Skeletal muscle tissue (tissue), 4 donors: Measurements from ENCODE around the gene SELENOH. TPM values are rescaled to one million over a fixed set of nuclear protein-coding genes. Genes with fewer than 3 reads are reported as not detected.
A peak's percentile ranks its signal among the peaks of the same experiment; 100 is the strongest.

ENCODE experiments used
- H3K27ac ChIP-seq: one replicate; pipeline ENCODE4 v1.7.0; 2013; ENCODE audit warnings: mild to moderate bottlenecking, low read depth, low read length, inconsistent platforms
- H3K27me3 ChIP-seq, 3 donors: one replicate each; pipeline ENCODE4 v1.7.0; 2013; ENCODE audit warnings: low read length in 3 of 3; ENCODE audit not compliant: control insufficient read depth in 3 of 3, insufficient read depth in 3 of 3
- H3K36me3 ChIP-seq, 3 donors: one replicate each; pipeline ENCODE4 v1.7.0; 2013; ENCODE audit warnings: low read length in 3 of 3; ENCODE audit not compliant: control insufficient read depth in 3 of 3, insufficient read depth in 3 of 3
- H3K4me1 ChIP-seq, 3 donors: one replicate each; pipeline ENCODE4 v1.7.0; 2013; ENCODE audit warnings: low read length in 3 of 3, mild to moderate bottlenecking in 3 of 3; ENCODE audit not compliant: control insufficient read depth in 3 of 3, insufficient read depth in 3 of 3
- H3K4me3 ChIP-seq, 3 donors: one replicate each; pipeline ENCODE4 v1.7.0; 2013; ENCODE audit warnings: low read length in 3 of 3
- H3K9ac ChIP-seq, 3 donors: one replicate each; pipeline ENCODE4 v1.7.0; 2013; ENCODE audit warnings: low read length in 3 of 3, mild to moderate bottlenecking in 3 of 3, moderate library complexity in 2 of 3, low read depth in 1 of 3
- H3K9me3 ChIP-seq, 3 donors: one replicate each; pipeline ENCODE4 v1.7.0; 2013; ENCODE audit warnings: low read length in 3 of 3; ENCODE audit not compliant: control insufficient read depth in 3 of 3
- total RNA-seq: library from RNA; depleted of rRNA; stranded (reverse); fragments of >200 nt; gene quantifications from one replicate; pipeline ENCODE4 v1.2.3, GENCODE V29; 2014
- donor health status: Osteomylitis.

SELENOH gene
- total RNA-seq, 1 donor from 2014 or later = 61.1 TPM

DNA sequence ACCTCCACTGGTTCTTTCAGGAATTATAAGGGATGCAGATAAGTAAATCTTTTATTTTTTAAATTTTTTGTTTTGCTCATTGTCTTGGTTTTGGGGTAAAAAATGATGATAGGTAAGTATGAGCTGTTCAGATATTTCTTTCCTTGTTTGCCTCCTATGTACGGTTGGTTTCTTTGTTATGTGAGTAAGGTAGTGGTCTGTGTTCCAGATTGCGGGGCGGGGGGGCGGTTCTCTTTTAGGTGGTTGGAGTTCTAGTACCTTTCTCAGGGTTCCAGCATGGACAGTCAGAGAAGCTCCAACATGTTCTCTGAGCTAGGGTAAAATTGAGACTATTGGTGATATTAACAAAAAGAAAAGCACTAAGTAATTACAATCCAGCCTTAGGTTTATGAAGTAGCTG is 22.7 kb downstream of the SELENOH start:
- Histone ChIP-seq H3K9me3 (no peaks in the 10 kb centered on the region), H3K4me1 (peaks cover 11 to 25% (median 20%) of the 10 kb centered on the region in 3 donors), H3K9ac (peak overlapping the region; percentile 46 to 97 (median 86)), H3K27ac (peak overlapping the region; percentile 94), H3K36me3 (no peaks in the 10 kb centered on the region), H3K4me3 (peak overlapping the region; percentile 73 to 83 (median 77)), H3K27me3 (no peaks in the 10 kb centered on the region)

DNA sequence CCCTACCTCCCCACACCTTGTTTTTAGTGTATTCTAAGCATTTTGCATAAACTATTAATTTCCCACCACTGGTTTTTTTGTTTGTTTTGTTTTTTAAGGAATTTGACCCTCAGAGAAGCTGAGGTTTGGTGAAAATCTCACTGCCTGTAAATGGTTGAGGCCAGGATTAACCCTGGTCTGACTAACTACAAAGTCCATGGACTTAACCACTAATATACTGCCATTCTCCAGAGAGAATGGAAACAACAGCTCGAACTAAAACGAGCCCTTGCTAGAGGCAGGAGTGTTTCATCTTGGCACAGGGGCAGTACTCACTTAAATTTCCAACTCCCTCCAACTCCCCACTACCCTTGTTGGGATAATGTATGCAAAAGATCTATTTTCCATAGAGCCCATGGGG is 23.3 kb downstream of the SELENOH start:
- Histone ChIP-seq H3K27ac (peak overlapping the region; percentile 6), H3K9ac (peak overlapping the region; percentile 14 to 63 (median 46)), H3K4me3 (peak overlapping the region; percentile 0 to 83 (median 73)), H3K9me3 (no peaks in the 10 kb centered on the region), H3K36me3 (no peaks in the 10 kb centered on the region), H3K4me1 (peaks cover 11 to 29% (median 20%) of the 10 kb centered on the region in 3 donors), H3K27me3 (no peaks in the 10 kb centered on the region)

DNA sequence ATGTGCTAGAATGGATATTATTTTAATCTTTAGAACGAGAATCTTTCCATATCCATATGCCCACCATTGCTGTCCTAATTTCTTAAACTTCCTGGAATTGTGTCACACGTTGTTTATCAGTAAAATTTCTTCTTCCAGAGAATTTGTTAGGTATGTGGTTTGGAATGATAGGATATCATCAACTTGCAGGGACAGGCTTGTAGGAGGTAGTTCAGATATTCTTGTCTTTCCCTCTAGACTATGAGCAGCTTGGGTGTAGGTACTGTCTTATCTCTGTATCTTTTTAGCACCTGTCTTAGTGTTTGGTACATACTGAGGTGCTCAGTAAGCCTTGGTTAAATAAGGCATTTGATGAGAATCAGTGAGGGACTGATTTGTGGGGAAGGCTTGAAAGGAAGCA is 23.7 kb downstream of the SELENOH start:
- H3K4me1 ChIP-seq = peaks cover 11 to 29% (median 20%) of the 10 kb centered on the region in 3 donors
- no peak overlapping the region for H3K27ac ChIP-seq
- H3K27me3 ChIP-seq = no peaks in the 10 kb centered on the region
- H3K4me3 ChIP-seq = peak overlapping the region; percentile 1 to 83 (median 73)
- peak overlapping the region; percentile 14 to 63 (median 46) for H3K9ac ChIP-seq
- H3K9me3 ChIP-seq = no peaks in the 10 kb centered on the region
- H3K36me3 ChIP-seq = no peaks in the 10 kb centered on the region

DNA sequence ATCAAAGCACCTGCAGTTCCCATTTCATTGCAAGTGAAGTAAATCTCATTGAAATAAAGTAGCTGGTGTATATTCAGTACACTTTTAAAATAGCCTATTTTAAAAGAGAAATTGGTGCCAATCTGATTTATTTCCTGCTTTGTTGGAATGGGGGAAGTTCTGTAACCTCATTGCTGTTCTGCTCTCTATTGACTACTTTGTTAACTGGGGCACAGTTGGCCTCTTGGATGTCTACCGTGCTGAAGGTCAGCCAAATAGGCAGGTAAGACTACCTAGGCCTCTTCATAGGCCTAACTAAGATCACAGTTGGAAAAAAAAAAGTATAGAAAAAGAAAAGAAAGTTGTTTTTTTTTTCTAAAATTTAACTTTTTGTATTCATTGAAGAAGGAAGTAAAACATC is 29.5 kb downstream of the SELENOH start:
- H3K27ac ChIP-seq = no peak overlapping the region
- H3K9me3 ChIP-seq = no peaks in the 10 kb centered on the region
- H3K27me3 ChIP-seq = no peaks in the 10 kb centered on the region
- H3K4me3 ChIP-seq = no peak overlapping the region
- peaks cover 8 to 27% (median 14%) of the 10 kb centered on the region in 3 donors for H3K4me1 ChIP-seq
- H3K9ac ChIP-seq = no peak overlapping the region
- H3K36me3 ChIP-seq = no peaks in the 10 kb centered on the region

DNA sequence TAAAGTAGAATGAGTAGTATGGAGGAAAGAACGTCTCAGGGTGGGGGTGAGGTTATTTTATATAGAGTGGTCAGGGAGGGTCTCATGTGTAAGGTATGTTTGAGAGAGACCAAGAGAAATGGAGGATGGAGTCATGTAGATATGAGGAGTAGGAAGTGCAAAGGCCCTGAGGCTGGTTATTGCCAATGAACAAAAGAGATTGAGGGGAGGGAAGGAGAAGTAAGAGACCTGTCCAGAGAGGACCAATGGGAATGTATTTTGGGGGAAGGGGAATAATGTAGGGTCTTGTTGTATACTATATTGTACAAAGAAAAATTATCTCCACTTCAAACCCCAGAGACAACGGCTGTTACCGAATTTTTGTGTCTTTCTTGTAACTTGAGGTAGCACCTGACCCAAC is 30.1 kb downstream of the SELENOH start:
- Histone ChIP-seq H3K4me1 (peaks cover 12 to 32% (median 20%) of the 10 kb centered on the region in 3 donors), H3K27me3 (no peaks in the 10 kb centered on the region), H3K9me3 (no peaks in the 10 kb centered on the region), H3K27ac (no peak overlapping the region), H3K4me3 (no peak overlapping the region), H3K9ac (no peak overlapping the region), H3K36me3 (no peaks in the 10 kb centered on the region)

DNA sequence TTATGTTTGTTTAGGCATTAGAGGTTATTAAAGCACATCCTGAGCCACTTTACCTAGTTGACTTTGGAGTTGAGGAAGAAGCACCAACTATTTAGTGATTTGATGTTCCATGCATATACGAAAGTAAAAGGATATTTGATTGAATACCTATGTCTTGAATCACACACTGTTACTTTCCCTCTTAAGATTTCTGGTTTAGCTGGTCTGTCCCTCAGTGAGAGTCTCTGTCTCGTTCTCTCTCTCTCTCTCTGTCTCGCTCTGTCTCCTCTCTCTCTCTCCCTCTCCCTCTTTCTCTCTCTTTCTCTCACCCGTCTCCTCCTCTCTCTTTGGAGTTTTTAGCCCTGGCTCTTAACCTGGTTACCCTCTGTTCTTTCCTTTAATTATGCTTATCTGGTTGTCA is 31.3 kb downstream of the SELENOH start:
- Histone ChIP-seq H3K27ac (no peak overlapping the region), H3K4me1 (peaks cover 21 to 44% (median 31%) of the 10 kb centered on the region in 3 donors), H3K36me3 (no peaks in the 10 kb centered on the region), H3K9me3 (no peaks in the 10 kb centered on the region), H3K27me3 (no peaks in the 10 kb centered on the region), H3K9ac (no peak overlapping the region), H3K4me3 (no peak overlapping the region)

DNA sequence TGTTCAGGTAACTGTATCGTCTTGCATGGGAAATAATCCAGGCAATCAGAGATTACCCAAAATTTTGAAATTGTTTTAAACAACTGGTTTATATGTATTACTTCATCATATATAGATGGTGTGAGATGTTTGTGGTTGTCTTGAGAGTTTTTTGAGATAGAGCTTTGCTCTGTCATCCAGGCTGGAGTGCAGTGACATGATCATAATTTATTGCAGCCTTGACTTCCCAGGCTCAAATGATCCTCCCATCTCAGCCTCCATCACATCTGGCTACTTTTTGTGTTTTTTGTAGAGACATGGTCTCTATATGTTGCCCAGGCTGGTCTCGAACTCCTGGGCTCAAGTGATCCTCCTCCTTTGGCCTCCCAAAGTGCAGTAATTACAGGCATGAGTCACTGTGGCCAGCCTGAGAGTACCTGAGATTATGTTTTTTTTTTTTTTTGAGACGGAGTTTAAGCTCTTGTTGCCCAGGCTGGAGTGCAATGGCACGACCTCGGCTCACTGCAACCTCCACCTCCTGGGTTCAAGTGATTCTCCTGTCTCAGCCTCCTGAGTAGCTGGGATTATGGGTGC is 31.8 kb downstream of the SELENOH start:
- Histone ChIP-seq H3K27ac (no peak overlapping the region), H3K9me3 (no peaks in the 10 kb centered on the region), H3K36me3 (no peaks in the 10 kb centered on the region), H3K4me3 (no peak overlapping the region), H3K4me1 (peaks cover 27 to 49% (median 36%) of the 10 kb centered on the region in 3 donors), H3K9ac (no peak overlapping the region), H3K27me3 (no peaks in the 10 kb centered on the region)

DNA sequence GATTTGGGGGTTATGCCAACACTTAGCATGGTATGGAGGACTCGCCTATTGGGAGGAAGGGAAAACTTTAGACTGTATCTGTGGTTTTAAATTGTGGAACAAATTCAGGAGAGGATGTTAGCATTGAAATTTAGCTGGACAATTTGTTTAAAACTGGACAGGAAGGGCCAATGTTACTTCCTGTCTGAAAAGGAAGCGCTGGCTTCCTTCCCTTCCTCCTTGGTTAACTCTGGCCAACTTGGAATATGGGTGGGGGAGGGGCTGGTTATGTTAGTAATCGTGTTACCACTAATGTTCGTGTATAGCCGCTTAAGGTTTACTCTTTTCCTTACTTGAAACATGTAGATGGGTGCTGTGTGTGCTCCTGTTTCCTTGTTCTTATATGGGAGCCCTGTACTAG is 34.2 kb downstream of the SELENOH start:
- H3K27ac ChIP-seq = peak overlapping the region; percentile 84
- H3K27me3 ChIP-seq = no peaks in the 10 kb centered on the region
- H3K4me3 ChIP-seq = peak overlapping the region in 1 of 3 donors; percentile 57
- H3K9me3 ChIP-seq = no peaks in the 10 kb centered on the region
- H3K36me3 ChIP-seq = no peaks in the 10 kb centered on the region
- H3K9ac ChIP-seq = peak overlapping the region in 1 of 3 donors; percentile 34
- H3K4me1 ChIP-seq = peaks cover 51 to 69% (median 58%) of the 10 kb centered on the region in 3 donors

DNA sequence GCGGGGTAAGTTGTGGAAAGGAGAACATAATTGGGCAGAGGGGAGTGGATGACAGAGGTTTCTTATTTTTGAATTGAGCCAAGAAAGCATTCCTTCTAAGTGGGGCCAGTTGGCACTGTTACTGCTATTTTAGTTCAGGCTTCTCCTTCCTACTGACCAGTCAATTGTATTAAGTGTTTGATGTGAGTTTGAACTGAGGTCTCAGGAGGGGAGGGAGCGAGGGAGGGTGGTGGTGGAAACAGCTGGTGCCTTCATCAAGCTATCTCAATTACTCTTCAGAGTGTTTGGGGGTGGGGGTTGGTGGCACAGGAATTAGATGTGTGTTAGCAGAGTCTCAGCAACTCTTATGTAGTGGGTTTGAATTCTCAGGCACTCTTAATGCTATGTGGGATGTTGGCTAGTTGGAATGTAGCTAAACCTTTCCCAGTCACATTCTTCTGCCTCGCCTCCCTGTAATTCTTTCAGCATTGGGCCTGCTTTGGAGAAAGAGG is 34.8 kb downstream of the SELENOH start:
- H3K27ac ChIP-seq = peak overlapping the region; percentile 84
- no peaks in the 10 kb centered on the region for H3K9me3 ChIP-seq
- peak overlapping the region in 2 of 3 donors; percentile 20 to 57 for H3K4me3 ChIP-seq
- peak overlapping the region; percentile 16 to 52 (median 34) for H3K9ac ChIP-seq
- H3K36me3 ChIP-seq = peaks cover 0 to 2% (median 0%) of the 10 kb centered on the region in 3 donors
- no peaks in the 10 kb centered on the region for H3K27me3 ChIP-seq
- peaks cover 57 to 75% (median 61%) of the 10 kb centered on the region in 3 donors for H3K4me1 ChIP-seq

DNA sequence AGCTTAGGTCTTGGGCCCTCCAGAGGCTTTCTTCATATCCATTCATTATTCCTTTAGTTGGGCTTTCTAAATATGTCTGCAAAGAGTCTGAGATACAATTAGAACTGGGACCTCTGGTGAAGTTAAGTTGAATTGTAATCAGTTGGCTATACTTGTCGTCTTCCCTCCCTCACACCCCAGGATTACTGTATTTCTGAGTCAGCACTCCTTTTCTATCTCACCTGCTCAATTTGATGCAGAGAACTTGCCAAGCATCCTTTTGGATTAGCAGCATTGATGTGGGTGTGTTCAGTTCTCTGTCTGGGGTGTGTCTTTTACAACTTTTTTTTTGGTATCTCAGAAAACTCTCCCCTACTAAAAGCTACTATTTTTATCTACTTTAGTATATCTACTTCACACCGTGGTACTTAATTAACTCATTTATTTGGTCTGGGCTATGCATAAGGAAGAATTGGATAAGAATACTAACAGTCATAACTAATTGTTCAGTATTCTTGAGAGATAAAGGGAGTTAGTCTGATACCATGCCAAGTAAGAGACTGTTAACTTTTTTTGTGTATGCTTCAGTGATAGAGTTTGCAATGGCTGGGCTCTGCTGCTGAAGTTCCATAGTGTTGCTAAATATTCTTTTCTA is 35.4 kb downstream of the SELENOH start:
- Histone ChIP-seq H3K9ac (no peak overlapping the region), H3K4me1 (peaks cover 63 to 81% (median 67%) of the 10 kb centered on the region in 3 donors), H3K36me3 (peaks cover 0 to 2% (median 0%) of the 10 kb centered on the region in 3 donors), H3K9me3 (no peaks in the 10 kb centered on the region), H3K27ac (peak overlapping the region; percentile 84), H3K4me3 (peak overlapping the region in 1 of 3 donors; percentile 57), H3K27me3 (no peaks in the 10 kb centered on the region)
